Activated CD4-positive, alpha-beta T cell treated with anti-CD3 and anti-CD28 coated beads for 4 hours (primary cell): ENCODE measurements around the gene ARMCX6.
"Not testable (repeated sequence)": the region's sequence is repeated elsewhere in the genome, so short reads cannot be mapped to it uniquely, and the experiment has no call there.

Experiments
- DNase-seq, 2 donors: peaks; one replicate each; pipeline ENCODE4 v3.0.0-alpha.2; 2020

Gene ARMCX6

GRCh38 chrX:101617211-101618191, at the start of gene ARMCX6:
Gene ARMCX6 (minus strand): TSS chrX:101618000. CDS start chrX:101616620, 1,380 bp downstream.
- DNase-seq: peak; percentile 70 to 72

GRCh38 chrX:101659601-101660063, 41.8 kb upstream of the ARMCX6 start, which contains the start of gene ARMCX2:
Gene ARMCX2 (minus strand): TSS chrX:101659850. CDS start chrX:101657588, 2,262 bp downstream.
- no peak for DNase-seq

GRCh38 chrX:101658661-101659491, 41.1 kb upstream of the ARMCX6 start:
- DNase-seq: peak; percentile 47 to 54

- no peak for DNase-seq
Measured at GRCh38 chrX:101657495-101657894, 39.7 kb upstream of the ARMCX6 start.

- DNase-seq: no peak
Measured at GRCh38 chrX:101656817-101657216, 39.0 kb upstream of the ARMCX6 start.

- DNase-seq: no peak
Measured at GRCh38 chrX:101655534-101655933, 37.7 kb upstream of the ARMCX6 start.

GRCh38 chrX:101647716-101648115, 29.9 kb upstream of the ARMCX6 start:
- DNase-seq: not testable (repeated sequence)

- no peak for DNase-seq
Measured at GRCh38 chrX:101642093-101642492, 24.3 kb upstream of the ARMCX6 start.

- no peak for DNase-seq
Measured at GRCh38 chrX:101639583-101639982, 21.8 kb upstream of the ARMCX6 start.

GRCh38 chrX:101619364-101619763, 1.6 kb upstream of the ARMCX6 start:
- no peak for DNase-seq

- DNase-seq: no peak
Measured at GRCh38 chrX:101605728-101606127, 12.1 kb downstream of the ARMCX6 start.

GRCh38 chrX:101605146-101605545, 12.7 kb downstream of the ARMCX6 start:
- no peak for DNase-seq

- no peak for DNase-seq
Measured at GRCh38 chrX:101602077-101602476, 15.7 kb downstream of the ARMCX6 start.

GRCh38 chrX:101599592-101599991, 18.2 kb downstream of the ARMCX6 start:
- DNase-seq: not testable (repeated sequence)

GRCh38 chrX:101595739-101596419, 21.9 kb downstream of the ARMCX6 start:
- peak; percentile 25 to 57 for DNase-seq
